DOHH2 (cell line): Measurements from ENCODE around the gene MCUB.

Source experiments
- H3F3A ChIP-seq: fragments of 200-600 bp; sonication (generic), shearing (Covaris generic); 2 replicates; pipeline ENCODE4 v1.6.0; 2016; ENCODE audit warnings: antibody characterized with exemption, mild to moderate bottlenecking; ENCODE audit not compliant: control insufficient read depth, insufficient read depth
- H3K27ac ChIP-seq: fragments of 200-600 bp; sonication (generic); 2 replicates; pipeline ENCODE4 v1.5.1; 2014; ENCODE audit warnings: low read depth, mild to moderate bottlenecking, low read length, moderate library complexity
- H3K27me3 ChIP-seq: fragments of 200-600 bp; sonication (generic); 2 replicates; pipeline ENCODE4 v1.6.1; 2014; ENCODE audit warnings: mild to moderate bottlenecking, low read length, mixed read lengths; ENCODE audit not compliant: control insufficient read depth
- H3K36me3 ChIP-seq: fragments of 200-600 bp; sonication (generic); 2 replicates; pipeline ENCODE4 v1.6.1; 2014; ENCODE audit warnings: mild to moderate bottlenecking, low read length, moderate library complexity, mixed read lengths; ENCODE audit not compliant: control insufficient read depth
- H3K4me1 ChIP-seq: fragments of 200-600 bp; sonication (generic); 2 replicates; pipeline ENCODE4 v1.6.1; 2014; ENCODE audit warnings: mild to moderate bottlenecking, low read length, mixed read lengths; ENCODE audit not compliant: control insufficient read depth
- H3K4me2 ChIP-seq: fragments of 200-600 bp; sonication (generic); 2 replicates; pipeline ENCODE4 v1.6.0; 2014; ENCODE audit warnings: mild to moderate bottlenecking, low read length, moderate library complexity
- H3K4me3 ChIP-seq: fragments of 200-600 bp; sonication (generic); 2 replicates; pipeline ENCODE4 v1.5.1; 2014; ENCODE audit warnings: mild to moderate bottlenecking, low read length, mixed read lengths
- H3K79me2 ChIP-seq: fragments of 200-600 bp; sonication (generic); 2 replicates; pipeline ENCODE4 v1.6.1; 2014; ENCODE audit warnings: mild to moderate bottlenecking, low read length, mixed read lengths; ENCODE audit not compliant: control insufficient read depth
- H3K9me2 ChIP-seq: fragments of 200-600 bp; sonication (generic); replicated peaks from 2 replicates; pipeline ENCODE4 v1.6.1; 2014; ENCODE audit warnings: mild to moderate bottlenecking, low read length, mixed read lengths; ENCODE audit not compliant: control insufficient read depth
- H3K9me3 ChIP-seq: fragments of 200-600 bp; sonication (generic); 2 replicates; pipeline ENCODE4 v1.6.1; 2014; ENCODE audit warnings: antibody characterized with exemption, low read length, mixed read lengths; ENCODE audit not compliant: control insufficient read depth, insufficient read depth
- H4K20me1 ChIP-seq: fragments of 200-600 bp; sonication (generic); 2 replicates; pipeline ENCODE4 v1.6.0; 2014; ENCODE audit warnings: low read depth, mild to moderate bottlenecking, antibody characterized with exemption, low read length, moderate library complexity; ENCODE audit not compliant: control insufficient read depth, insufficient read depth
- CTCF ChIP-seq: fragments of 200-600 bp; sonication (generic); IDR thresholded peaks from one replicate; pipeline ENCODE4 v1.5.1; 2014; ENCODE audit warnings: antibody characterized with exemption, mild to moderate bottlenecking, low read depth, low read length; ENCODE audit not compliant: poor library complexity, severe bottlenecking
- EZH2phosphoT487 ChIP-seq: fragments of 200-600 bp; sonication (generic); IDR thresholded peaks from 2 replicates; pipeline ENCODE4 v1.6.1; 2017; ENCODE audit warnings: borderline replicate concordance, mild to moderate bottlenecking, antibody characterized with exemption, low read length, moderate library complexity, mixed read lengths

The MCUB gene

GRCh38 chr4:109629775-109630174 is 69.7 kb downstream of the MCUB start:
- Histone ChIP-seq H3K27ac (no peak overlapping the region), H3K79me2 (peaks cover 48% of the 10 kb centered on the region), H3K27me3 (no peaks in the 10 kb centered on the region), H3K9me3 (no peaks in the 10 kb centered on the region), H3K9me2 (no peaks in the 10 kb centered on the region), H3F3A (peaks cover 6% of the 10 kb centered on the region), H3K36me3 (peaks cover 3% of the 10 kb centered on the region; the same call in 1 of the 2 replicates), H3K4me1 (peaks cover 17% of the 10 kb centered on the region), H3K4me2 (no peak overlapping the region), H4K20me1 (no peaks in the 10 kb centered on the region), H3K4me3 (no peak overlapping the region)
- TF ChIP-seq CTCF (no peak), EZH2phosphoT487 (no peak)

GRCh38 chr4:109631532-109632108 is 71.6 kb downstream of the MCUB start:
- Histone ChIP-seq H3K4me3 (no peak overlapping the region), H4K20me1 (no peaks in the 10 kb centered on the region), H3K36me3 (peaks cover 3% of the 10 kb centered on the region; the same call in 1 of the 2 replicates), H3F3A (peaks cover 6% of the 10 kb centered on the region), H3K27me3 (no peaks in the 10 kb centered on the region), H3K27ac (peak overlapping the region; percentile 14; the same call in 1 of the 2 replicates), H3K79me2 (peaks cover 54% of the 10 kb centered on the region), H3K4me2 (peak overlapping the region; percentile 25), H3K9me2 (no peaks in the 10 kb centered on the region), H3K4me1 (peaks cover 17% of the 10 kb centered on the region), H3K9me3 (no peaks in the 10 kb centered on the region)
- no peak for TF ChIP-seq CTCF
- TF ChIP-seq EZH2phosphoT487 = no peak

GRCh38 chr4:109640644-109641043 is 80.6 kb downstream of the MCUB start:
- H3K4me3 ChIP-seq = no peak overlapping the region
- no peak overlapping the region for H3K4me2 ChIP-seq
- no peak for TF ChIP-seq EZH2phosphoT487
- no peak for TF ChIP-seq CTCF
- no peaks in the 10 kb centered on the region for H3F3A ChIP-seq
- no peaks in the 10 kb centered on the region for H3K27me3 ChIP-seq
- H3K9me3 ChIP-seq = no peaks in the 10 kb centered on the region
- H3K27ac ChIP-seq = no peak overlapping the region
- H3K4me1 ChIP-seq = peaks cover 10% of the 10 kb centered on the region
- H3K79me2 ChIP-seq = peaks cover 81% of the 10 kb centered on the region
- H4K20me1 ChIP-seq = peaks cover 5% of the 10 kb centered on the region; the same call in 1 of the 2 replicates
- no peaks in the 10 kb centered on the region for H3K9me2 ChIP-seq
- peaks cover 3% of the 10 kb centered on the region; the same call in 1 of the 2 replicates for H3K36me3 ChIP-seq
